ENCODE data around the gene TTYH2.
A peak's percentile ranks its signal among the peaks of the same experiment; 100 is the strongest.

The TTYH2 gene

DNA sequence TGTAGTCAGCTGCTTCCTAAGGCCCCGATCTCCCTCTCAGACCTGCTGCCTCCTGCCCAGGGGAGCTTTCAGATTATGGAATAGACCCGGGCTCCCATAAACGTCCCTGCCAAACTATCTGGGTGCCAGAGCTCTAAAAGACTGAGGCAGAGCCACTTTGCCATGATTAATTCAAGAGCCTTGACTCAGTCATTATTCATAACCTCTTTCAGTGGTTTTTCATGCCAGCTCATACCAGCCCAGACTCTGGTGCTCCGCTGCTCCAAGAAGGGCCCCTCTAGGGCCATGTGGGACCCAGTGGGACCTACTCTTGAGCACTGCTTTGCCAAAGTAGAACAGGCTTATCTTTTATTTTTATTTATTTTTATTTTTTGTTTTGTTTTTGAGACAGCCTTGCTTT is 84.6 kb downstream of the TTYH2 start:
- DNase-seq: no peak

DNA sequence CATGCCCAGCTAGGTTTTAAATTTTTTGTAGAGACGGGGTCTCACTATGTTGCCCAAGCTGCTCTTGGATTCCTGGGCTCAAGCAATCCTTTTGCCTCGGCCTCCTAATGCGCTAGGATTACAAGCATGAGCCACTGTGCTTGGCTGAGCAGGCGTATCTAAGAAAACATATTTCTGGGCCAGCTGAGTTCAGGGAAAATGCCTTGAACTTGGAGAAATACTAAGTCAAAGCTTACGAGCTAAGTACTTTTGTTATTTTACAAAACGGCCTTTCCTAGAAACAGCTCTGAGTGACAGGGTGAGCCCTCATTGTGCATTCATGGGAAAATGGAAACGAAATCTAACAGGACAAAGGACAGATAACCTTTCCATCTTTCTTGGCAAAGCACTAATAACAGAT is 85.4 kb downstream of the TTYH2 start:
- no peak for DNase-seq

DNA sequence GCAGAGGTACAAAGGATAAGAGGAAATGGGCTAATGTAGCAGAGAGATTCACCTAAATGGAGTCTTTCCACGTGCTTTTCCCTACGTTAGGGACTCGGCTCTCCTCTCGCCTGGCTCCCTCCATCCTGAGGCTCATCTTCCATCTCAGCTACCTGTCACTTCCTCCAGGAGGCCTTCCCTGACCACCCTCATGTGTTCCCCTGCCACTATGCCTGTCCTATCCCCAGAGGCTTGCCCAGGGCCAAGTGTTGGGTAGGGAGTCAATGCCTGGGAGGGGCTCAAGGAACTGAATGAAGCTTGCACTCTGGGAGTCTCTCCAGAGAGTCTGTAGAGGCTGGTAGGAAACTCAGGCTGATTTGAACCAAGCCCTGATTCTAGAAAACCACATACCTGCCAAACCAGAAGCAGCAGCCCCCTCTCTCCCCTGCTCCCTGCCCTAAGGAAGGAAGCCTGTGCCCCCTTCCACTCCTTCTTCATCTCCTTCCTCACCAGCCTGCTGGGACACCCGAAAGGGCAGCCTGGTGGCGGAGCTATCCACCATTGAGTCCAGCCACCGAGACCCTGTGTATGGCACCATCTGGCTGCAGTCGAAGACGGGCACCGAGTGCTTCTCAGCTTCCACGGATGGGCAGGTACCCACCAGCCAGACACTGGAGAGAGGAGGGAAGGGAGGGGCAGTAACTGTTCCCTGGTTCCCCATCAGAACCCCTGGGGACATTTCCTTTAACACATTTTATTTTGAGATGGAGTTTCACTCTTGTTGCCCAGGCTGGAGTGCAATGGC is 86.0 kb downstream of the TTYH2 start:
- DNase-seq: no peak

DNA sequence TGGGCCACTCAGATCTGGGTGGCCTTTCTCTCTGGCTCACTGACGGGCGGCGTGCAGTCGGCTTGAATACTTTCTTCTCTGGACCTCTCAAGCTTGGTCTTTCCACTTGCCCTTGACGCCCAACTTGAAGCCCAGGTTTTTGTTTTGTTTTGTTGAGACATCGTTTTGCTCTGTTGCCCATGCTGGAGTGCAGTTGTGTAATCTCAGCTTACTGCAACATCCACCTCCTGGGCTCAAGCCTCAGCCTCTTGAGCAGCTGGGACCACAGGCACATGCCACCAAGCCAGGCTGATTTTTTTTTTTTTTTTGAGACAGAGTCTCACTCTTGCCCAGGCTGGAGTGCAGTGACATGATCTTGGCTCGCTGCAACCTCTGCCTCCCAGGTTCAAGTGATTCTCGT is 89.9 kb downstream of the TTYH2 start:
- DNase-seq: peak; percentile 10

DNA sequence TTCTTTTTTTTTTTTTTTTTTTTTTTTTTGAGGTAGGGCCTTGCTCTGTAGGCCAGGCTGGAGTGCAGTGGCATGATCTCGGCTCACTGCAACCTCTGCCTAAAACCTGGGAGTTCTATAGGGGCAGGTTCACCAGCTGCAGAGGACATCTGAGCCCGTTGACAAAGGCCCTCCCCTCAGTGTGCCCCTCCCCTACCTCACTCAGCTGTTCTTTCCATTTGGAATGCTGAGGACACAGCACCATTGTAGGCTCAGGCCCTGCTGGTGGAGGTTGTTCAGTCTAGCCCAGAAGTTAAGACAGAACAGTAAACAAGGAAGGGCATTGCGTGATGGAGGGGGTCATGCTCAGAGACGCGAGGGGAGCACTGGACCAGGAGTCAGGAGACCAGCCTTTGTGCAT is 90.8 kb downstream of the TTYH2 start:
- DNase-seq: no peak

DNA sequence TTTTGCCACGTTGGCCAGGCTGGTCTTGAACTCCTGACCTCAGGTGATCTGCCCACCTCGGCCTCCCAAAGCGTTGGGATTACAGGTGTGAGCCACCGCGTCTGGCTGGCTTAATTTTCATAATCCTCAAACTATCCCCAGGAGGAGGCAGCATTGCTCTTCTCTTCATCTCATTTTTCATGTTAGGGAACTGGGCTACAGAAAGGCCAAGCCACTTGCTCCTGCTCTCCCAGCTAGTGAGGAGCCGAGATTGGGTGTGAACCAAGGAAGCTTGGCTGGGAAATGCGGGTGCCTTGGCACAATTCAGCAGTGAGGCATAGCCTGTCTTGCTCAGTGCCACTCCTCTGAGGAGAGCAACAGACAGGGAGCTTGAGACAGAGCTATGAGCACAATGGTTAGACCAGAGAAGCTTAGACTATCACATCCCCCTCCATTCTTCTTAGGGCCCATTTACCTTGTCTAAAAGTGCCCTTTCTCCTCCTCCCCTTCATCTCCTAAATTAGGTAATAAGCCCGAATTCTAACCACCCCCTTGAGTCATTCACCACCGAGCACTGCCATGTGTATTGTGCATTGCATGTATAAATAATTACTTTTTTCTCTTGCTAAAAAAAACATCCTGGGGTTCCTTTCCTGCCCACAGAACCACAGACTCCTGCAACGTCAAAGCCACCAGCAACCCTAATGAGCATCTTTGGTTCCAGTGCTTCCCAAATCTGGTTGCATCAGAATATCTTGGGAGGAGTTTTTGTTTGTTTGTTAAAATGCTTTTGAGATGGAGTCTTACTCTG is 92.7 kb downstream of the TTYH2 start:
- no peak for DNase-seq

DNA sequence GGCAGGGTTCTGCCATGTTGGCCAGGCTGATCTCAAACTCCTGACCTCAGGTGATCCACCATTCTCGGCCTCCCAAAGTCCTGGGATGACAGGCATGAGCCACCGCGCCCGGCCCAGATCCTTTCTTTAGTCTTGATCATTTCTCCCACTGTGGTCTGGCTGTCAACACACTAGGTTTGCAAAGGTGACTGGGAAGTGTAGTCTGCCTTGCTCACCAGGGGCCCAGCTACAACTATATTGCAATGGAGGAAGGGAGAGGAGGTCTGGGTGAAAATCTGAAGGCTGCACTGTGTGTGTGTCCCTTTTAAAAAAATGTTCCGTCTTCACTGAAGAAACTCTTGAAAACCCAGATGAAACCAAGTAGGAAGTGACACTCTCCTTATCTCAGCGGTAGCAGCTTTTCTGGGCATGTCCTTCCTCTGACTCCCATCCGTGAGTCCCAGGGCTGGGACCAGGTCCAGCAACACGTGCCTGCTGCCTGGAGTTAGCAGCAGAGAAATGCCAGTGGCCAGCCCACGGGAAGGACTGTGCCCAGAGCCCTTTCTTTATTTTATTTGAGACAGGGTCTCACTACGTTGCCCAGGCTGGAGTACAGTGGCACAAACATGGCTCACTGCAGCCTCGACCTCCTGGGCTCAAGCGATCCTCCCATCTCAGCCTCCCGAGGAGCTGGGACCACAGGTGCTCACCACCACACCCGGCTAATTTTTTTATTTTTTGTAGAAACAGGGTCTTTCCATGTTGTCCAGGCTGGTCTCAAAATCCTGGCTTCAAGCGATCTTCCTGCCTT is 94.8 kb downstream of the TTYH2 start:
- DNase-seq: no peak

DNA sequence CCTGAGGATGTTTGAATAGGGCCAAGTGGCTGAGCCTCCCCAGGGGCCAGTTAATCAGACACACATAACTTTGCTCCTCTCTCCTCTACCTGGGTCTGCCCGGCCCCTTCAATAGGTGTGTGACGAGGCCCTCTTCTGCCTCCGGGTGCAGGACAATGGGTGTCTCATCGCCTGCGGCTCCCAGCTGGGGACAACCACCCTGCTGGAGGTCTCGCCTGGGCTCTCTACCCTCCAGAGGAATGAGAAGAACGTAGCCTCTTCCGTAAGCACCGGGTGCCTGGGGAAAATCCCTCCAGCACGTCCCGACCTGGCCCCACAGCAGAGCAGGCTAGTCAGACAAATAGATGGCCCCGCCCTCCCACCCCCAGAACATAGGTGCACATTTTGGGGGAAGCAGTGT is 96.5 kb downstream of the TTYH2 start:
- no peak for DNase-seq
